Peyer's patch (tissue), 4 donors: ENCODE data around the gene FAM200B.

Experiments used
- CTCF ChIP-seq, 6 experiments: fragments of 450-650 bp in 4 of 6; fragments of 200-600 bp in 2 of 6; sonication (generic) in 1 of 6; IDR thresholded peaks; one replicate each; pipeline ENCODE4 v1.5.1; 2017 to 2019; ENCODE audit warnings: antibody characterized with exemption in 6 of 6, mild to moderate bottlenecking in 3 of 6, moderate library complexity in 1 of 6
- POLR2A ChIP-seq, 2 donors: fragments of 450-650 bp; IDR thresholded peaks; one replicate each; pipeline ENCODE4 v1.5.1; 2017; ENCODE audit warnings: antibody characterized with exemption in 2 of 2, mild to moderate bottlenecking in 2 of 2, moderate library complexity in 2 of 2

GRCh38 chr4:15670576-15670975, 11.1 kb upstream of the FAM200B start:
- TF ChIP-seq CTCF (IDR thresholded peaks at IDR 0.05) (no peak), POLR2A (IDR thresholded peaks at IDR 0.05) (no peak)
